Measurements from ENCODE around the gene GABRG3.
A peak's percentile ranks its signal among the peaks of the same experiment; 100 is the strongest.

Gene GABRG3

GRCh38 chr15:27433604-27434003 lies 462.6 kb downstream of the GABRG3 start:
- DNase-seq: no peak

- no peak for DNase-seq
These were observed 467.7 kb downstream of the GABRG3 start for GRCh38 chr15:27438403-27439375.

- DNase-seq: no peak
These were observed 470.1 kb downstream of the GABRG3 start for GRCh38 chr15:27441120-27441519.

- no peak for DNase-seq
These were observed 477.3 kb downstream of the GABRG3 start for GRCh38 chr15:27448234-27448633.

GRCh38 chr15:27448986-27449385 lies 478.0 kb downstream of the GABRG3 start:
- no peak for DNase-seq

GRCh38 chr15:27449941-27450340 lies 479.0 kb downstream of the GABRG3 start:
- no peak for DNase-seq

GRCh38 chr15:27454281-27455075 lies 483.5 kb downstream of the GABRG3 start:
- DNase-seq: peak; percentile 3

- no peak for DNase-seq
These were observed 485.8 kb downstream of the GABRG3 start for GRCh38 chr15:27456807-27457206.

- DNase-seq: no peak
These were observed 486.8 kb downstream of the GABRG3 start for GRCh38 chr15:27457766-27458165.

GRCh38 chr15:27458345-27459084 lies 487.5 kb downstream of the GABRG3 start:
- DNase-seq: no peak

GRCh38 chr15:27459836-27460235 lies 488.9 kb downstream of the GABRG3 start:
- no peak for DNase-seq

- DNase-seq: no peak
These were observed 490.2 kb downstream of the GABRG3 start for GRCh38 chr15:27461181-27461580.

- no peak for DNase-seq
These were observed 492.6 kb downstream of the GABRG3 start for GRCh38 chr15:27463525-27464088.

GRCh38 chr15:27464941-27465612 lies 494.1 kb downstream of the GABRG3 start:
- no peak for DNase-seq

- DNase-seq: no peak
These were observed 495.8 kb downstream of the GABRG3 start for GRCh38 chr15:27466758-27467157.

- peak; percentile 68 for DNase-seq
These were observed 497.2 kb downstream of the GABRG3 start for GRCh38 chr15:27468151-27468591.

- no peak for DNase-seq
These were observed 502.9 kb downstream of the GABRG3 start for GRCh38 chr15:27473845-27474244.

GRCh38 chr15:27475395-27475794 lies 504.4 kb downstream of the GABRG3 start:
- DNase-seq: no peak

- no peak for DNase-seq
These were observed 508.5 kb downstream of the GABRG3 start for GRCh38 chr15:27479296-27480140.

GRCh38 chr15:27480141-27480530 lies 509.2 kb downstream of the GABRG3 start:
- DNase-seq: no peak

GRCh38 chr15:27480642-27481041 lies 509.7 kb downstream of the GABRG3 start:
- DNase-seq: no peak
